ENCODE measurements around the gene SF3A2. TPM values are rescaled to one million over a fixed set of nuclear protein-coding genes. Genes with fewer than 3 reads are reported as not detected.

SF3A2 gene
- total RNA-seq, 1 donor from 2014 or later, result 43.4 TPM

DNA sequence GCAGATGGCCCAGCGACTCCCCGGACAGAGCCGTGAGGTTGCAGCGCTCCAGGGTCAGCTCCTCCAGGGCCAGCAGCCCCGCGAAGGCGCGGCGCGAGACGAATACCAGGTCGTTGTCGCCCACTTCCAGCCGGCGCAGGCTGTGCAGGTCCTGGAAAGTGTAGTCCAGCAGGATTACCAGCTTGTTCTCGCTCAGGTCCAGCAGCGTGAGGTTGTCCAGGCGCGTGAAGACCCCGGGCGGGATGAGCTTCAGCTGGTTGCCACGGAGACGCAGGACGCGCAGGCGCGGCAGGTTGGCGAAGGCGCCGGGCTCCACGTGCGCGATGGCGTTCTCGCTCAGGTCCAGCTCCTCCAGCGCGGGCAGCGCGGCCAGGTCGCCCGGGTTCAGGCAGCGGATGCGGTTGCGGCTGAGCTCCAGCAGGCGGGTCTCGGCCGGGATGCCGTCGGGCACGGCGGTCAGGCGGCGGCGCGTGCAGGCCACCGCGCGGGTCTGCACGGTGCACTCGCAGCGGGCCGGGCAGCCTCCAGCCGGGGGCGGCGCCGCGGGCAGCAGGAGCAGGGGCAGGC lies 54.6 kb downstream of the SF3A2 start:
- DNase-seq, result peak; percentile 34

DNA sequence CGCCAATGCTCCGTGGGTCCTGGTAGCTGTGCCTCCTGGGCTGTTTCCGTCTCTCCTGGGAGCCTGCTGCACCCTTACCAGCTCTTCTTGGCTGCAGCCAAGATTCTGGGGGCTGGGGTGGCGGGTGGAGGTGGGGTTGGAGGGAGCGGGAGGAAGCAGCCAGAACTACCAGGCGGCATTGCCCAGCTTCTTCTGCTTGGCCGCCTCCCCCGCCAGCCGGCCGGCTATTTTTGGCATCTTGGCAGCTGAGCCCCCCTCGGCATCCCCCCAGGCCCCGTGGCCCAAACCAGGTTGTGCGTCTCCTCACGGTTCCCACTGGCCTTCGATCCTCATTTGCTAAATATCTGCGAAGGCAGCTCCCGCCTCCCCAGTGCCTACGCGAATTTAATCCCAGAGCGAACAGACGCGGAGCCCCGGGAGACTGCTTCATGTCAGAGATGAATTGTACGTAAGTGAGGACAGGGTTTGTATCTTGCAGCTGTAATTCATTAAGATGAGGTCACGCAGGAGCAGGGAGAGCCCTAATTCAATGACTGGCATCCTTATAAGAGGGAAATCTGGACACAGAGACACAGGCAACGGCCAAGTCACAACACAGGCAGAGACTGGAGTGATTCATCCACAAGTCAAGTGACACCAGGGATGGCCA lies 58.2 kb downstream of the SF3A2 start:
- peak; percentile 18 for DNase-seq

DNA sequence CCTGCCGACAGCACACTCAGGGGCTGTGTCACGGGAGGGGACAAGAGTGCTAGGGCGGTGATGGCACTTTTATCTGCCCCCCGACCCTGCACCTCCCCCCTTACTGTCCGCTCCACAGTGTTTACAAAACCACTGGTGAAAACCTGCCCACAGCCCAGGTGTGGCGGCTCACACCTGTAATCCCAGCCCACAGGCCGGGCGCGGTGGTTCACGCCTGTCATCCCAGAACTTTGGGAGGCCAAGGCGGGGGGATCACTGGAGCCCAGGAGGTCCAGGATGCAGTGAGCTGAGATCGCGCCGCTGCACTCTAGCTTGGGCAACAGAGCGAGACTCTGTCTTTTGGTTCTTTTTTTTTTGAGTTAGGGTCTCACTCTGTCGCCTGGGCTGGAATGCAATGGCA lies 59.5 kb downstream of the SF3A2 start:
- no peak for DNase-seq

Other genes starting within 250 kb of the SF3A2 start
- 51.7 and 135 TPM in 2 replicates for gene BTBD2, start 221.1 kb upstream of the SF3A2 start, total RNA-seq
- gene MKNK2, start 185.6 kb upstream of the SF3A2 start, total RNA-seq, result 147 and 289 TPM in 2 replicates
- gene MOB3A, start 140.5 kb upstream of the SF3A2 start, total RNA-seq, result 26.4 and 54.0 TPM in 2 replicates
- 0.65 and 1.5 TPM in 2 replicates for gene IZUMO4, start 139.9 kb upstream of the SF3A2 start, total RNA-seq
- gene AP3D1, start 85.3 kb upstream of the SF3A2 start, total RNA-seq, result 75.7 and 137 TPM in 2 replicates
- 5.4 and 8.8 TPM in 2 replicates for gene DOT1L, start 72.9 kb upstream of the SF3A2 start, total RNA-seq
- gene PLEKHJ1, start 495 bp upstream of the SF3A2 start, total RNA-seq, result 64.0 and 84.9 TPM in 2 replicates
- gene AMH, start 12.5 kb downstream of the SF3A2 start, total RNA-seq, result 1.3 and 1.5 TPM in 2 replicates
- 0.17 TPM in 1 of 2 replicates, not detected in the other for gene JSRP1, start 19.6 kb downstream of the SF3A2 start, total RNA-seq
- gene PEAK3, start 45.4 kb downstream of the SF3A2 start, total RNA-seq, result 0.17 and 0.19 TPM in 2 replicates
- gene LINGO3, start 71.3 kb downstream of the SF3A2 start, total RNA-seq, result not detected in 2 replicates
- gene LSM7, start 91.8 kb downstream of the SF3A2 start, total RNA-seq, result 114 and 166 TPM in 2 replicates
- 32.1 and 33.2 TPM in 2 replicates for gene SPPL2B, start 91.9 kb downstream of the SF3A2 start, total RNA-seq
- gene TMPRSS9, start 123.4 kb downstream of the SF3A2 start, total RNA-seq, result under 0.01 and 0.14 TPM in 2 replicates
- gene TIMM13, start 190.8 kb downstream of the SF3A2 start, total RNA-seq, result 48.3 and 53.5 TPM in 2 replicates
- 57.3 and 179 TPM in 2 replicates for gene LMNB2, start 220.1 kb downstream of the SF3A2 start, total RNA-seq
- gene GADD45B, start 239.3 kb downstream of the SF3A2 start, total RNA-seq, result 53.4 and 114 TPM in 2 replicates

Data from dermis blood vessel endothelial cell (primary cell).